HG03460 (cell line): ENCODE results near the gene B4GALNT3.

Source experiments
- ATAC-seq: cut with Tn5 transposase; IDR thresholded peaks from one replicate; pipeline ENCODE4 v1.9.1; 2021; ENCODE audit not compliant: unreplicated experiment

The B4GALNT3 gene

DNA sequence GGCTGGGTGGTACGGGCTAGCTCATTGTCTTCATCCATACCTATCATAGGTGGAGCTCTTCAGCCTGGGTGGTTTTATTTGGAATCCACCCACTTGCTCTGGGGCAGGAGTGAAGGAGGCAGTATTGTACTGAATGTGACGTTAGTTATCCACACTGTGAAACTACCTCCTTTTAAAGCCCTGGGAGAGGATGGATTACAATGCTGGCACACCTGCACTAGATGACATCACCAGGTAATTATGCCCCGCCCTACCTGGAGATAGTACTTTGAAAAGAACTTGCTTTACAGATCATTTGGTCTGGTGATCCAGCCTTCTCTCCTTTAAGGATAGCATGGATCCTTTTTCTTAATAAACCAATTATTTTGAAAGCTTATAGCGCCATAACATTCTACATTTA is 78.0 kb downstream of the B4GALNT3 start:
- no peak for ATAC-seq

DNA sequence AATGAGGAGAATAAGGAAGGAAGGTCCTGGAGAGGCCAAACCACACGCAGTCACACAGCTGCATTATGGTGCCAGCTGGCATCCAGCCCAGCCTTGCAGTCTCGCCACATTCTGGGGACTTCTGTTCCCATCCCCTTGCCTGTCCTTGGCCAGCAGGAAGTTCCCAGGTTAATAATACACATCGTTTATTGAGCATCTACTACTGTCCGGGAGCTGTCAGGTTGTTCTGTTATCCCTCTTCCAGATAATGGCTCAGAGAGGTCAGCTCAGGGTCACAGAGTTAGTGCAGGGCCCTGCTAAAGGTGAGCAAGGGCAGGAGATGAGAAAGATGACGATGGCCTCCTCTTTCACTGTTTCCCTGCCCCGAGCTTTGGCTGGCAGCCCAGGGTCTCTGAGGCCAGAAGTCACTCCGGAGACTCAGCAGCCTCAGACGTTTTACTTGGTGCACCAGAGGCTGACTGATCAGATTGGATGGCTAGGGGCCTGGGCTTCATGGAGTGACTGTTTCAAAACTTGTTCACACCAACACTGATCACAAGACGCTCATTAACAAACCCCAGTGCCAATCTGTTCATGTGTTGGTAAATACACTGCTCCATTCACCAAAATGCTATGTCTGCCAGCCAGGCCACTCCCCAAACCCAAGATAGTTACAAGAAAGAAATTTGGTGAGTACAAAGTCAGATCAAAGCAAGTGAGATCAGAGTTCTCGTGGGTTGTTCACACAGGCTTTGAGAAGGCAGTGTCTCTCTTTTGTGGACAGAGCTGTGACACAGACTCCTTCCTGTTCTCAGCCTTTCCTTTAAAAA is 79.2 kb downstream of the B4GALNT3 start:
- ATAC-seq: no peak

DNA sequence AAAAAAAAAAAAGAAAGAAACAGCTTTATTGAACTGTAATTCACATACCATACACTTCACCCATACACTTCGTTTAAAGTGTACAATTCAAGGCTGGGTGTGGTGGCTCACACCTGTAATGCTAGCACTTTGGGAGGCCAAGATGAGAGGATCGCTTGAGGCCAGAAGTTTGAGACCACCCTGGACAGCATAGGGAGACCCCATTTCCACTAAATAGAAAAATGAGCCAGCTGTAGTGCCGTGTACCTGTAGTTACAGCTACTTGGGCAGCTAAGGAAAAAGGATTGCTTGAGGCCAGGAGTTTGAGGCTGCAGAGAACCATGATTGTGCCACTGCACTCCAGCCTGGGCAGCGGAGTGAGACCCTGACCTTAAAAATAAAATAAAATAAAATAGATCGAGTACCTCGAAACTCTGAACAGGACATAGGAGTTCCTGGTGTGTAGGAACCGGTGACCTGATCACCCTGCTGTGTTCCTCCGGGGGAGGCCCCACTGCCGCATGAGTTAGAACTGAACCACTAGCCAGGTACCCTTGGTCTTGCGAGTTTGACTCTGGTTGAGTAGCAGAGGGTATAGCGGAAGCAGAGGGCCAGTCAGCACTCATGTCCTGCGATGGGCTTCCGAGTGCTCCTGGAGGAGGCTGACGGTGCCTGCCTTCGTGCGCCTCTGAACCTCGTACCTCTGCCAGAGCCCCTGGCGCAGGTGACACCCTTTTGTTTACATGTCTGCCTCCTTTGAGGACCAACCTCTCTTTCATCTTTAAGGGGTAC is 80.0 kb downstream of the B4GALNT3 start:
- ATAC-seq: no peak

DNA sequence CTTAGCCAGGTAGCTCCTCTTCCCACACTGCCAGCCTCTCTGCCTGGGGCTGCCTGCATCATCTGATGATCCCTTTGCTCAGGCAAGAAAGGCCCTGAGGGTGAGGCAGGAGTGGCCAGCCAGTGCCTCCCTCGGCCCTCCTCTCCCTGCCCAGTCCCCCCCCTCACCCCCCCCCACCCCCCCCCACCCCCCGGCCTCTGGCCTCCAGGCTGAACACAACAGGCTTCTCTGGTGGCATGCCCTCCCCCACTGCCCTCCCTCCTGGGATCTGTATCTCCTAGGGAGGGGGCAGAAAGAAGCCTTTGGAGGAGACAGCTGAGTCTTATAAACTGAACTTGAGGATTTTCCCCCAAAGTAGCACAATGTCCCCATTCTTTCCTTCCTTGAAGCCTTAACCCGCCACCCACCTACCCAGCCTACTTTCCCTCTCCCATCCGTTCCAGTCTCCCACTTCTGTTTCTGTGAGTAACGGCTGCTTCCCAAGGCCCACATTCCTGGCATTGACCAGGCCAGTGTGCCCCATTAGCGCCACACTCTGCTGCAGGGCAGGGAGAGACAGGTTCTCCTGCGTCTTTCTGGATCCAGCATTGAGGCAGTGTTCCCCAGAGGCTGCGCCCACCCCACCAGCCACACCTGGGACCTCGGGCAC is 82.1 kb downstream of the B4GALNT3 start:
- ATAC-seq: no peak

DNA sequence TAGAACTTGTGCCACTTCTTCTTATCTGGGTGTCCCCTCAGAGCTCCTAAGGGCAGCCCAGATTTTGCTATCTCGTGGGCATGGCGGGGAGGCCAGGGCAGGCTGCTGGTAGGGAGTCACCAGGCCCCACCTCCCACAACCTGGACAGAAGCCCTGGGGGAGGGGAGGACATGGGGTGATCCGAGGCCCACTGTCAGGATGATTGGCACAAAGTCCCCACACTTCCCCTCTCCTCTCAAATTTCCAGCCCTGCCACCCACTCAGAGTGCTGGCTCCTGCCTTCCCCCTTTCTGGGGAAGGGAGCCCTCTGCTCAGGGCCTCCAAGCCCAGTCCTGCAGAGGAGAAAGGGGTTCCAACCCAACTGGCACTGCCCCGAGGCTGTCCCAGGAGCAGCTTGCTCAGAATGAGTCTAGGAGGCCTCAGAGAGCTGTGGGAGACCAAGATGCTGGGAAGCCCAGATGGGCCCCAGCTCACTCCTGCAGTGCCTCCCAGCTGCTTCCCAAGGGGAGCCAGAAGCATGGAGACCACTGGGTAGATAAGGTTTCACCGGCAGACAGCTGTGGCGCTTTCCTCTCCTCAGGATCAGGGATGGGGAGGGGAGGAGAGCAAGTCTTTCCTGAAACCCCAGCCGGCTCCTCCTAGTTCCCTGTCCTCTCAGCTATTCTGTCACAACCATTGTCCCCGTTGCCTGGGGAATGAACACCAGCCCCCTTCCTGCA is 82.8 kb downstream of the B4GALNT3 start:
- ATAC-seq: no peak

DNA sequence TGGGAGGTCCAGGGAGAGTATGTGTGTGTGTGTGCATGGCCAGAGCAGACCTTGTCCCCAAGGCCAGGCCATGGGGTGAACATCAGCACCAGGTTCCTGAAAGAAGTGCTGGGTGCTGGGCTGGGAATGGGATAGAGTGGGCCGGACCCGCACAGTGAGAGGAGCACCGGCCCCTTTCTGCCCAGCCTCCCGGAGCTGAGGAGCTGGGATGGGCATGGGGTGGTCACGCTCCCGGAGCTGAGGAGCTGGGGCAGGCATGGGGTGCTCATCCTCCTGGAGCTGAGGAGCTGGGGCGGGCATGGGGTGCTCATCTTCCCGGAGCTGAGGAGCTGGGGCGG is 83.3 kb downstream of the B4GALNT3 start:
- ATAC-seq: no peak

DNA sequence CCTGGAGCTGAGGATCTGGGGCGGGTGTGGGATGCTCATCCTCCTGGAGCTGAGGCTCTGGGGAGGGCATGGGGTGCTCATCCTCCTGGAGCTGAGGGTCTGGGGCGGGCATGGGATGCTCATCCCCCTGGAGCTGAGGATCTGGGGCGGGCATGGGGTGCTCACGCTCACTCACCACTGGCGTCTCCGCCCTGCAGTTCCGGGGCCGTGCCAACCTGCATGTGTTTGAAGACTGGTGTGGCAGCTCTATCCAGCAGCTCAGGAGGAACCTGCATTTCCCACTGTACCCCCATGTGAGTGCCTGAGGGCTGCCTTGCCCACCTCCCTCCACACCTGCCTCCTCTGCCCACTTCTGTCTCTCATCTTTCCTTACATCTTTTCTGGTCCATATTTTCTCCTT is 84.4 kb downstream of the B4GALNT3 start:
- no peak for ATAC-seq

DNA sequence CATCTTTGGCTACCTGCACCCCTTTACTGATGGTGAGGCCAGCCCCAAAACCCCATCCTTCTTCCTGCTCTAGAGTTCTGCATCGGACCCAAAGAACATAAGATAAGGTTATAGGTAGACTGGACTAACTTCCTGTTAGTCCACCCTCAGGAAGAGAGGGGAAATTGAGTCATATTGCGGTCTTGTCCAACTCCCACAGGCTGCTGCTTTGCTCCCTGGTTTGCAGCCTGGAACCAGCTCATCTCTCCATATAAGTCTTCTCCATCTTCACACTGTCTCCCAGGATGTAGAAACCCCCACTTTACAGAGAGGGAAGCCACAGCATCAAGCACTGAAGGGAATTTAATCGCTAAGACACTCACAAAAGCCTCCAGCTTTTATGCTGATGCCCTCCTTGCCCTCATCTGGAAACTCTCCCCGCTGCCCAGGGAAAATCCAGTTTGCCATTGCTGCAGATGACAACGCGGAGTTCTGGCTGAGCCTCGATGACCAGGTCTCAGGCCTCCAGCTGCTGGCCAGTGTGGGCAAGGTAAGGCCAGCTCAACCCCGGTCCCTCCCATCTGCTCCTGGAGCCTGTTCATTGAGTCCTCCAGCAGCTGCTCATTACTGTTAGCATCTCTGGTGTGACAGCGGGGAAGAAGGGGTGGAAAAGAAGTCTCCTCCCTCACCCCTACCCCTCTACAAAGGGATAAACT is 85.3 kb downstream of the B4GALNT3 start:
- no peak for ATAC-seq

DNA sequence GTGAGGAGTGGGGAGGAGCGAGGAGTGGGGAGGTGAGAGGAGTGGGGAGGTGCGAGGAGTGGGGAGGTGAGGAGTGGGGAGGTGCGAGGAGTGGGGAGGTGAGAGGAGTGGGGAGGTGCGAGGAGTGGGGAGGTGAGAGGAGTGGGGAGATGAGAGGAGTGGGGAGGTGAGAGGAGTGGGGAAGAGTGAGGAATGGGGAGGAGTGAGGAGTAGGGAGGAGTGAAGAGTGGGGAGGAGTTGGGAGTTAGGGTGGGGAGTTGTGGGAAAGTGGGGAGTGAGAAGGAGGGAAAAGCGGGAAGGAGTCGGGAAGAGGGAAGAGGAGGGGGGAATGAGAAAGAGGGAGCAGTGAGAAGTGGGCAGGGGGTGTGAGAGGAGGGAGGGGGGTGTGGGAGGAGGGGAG is 86.1 kb downstream of the B4GALNT3 start:
- ATAC-seq: no peak

DNA sequence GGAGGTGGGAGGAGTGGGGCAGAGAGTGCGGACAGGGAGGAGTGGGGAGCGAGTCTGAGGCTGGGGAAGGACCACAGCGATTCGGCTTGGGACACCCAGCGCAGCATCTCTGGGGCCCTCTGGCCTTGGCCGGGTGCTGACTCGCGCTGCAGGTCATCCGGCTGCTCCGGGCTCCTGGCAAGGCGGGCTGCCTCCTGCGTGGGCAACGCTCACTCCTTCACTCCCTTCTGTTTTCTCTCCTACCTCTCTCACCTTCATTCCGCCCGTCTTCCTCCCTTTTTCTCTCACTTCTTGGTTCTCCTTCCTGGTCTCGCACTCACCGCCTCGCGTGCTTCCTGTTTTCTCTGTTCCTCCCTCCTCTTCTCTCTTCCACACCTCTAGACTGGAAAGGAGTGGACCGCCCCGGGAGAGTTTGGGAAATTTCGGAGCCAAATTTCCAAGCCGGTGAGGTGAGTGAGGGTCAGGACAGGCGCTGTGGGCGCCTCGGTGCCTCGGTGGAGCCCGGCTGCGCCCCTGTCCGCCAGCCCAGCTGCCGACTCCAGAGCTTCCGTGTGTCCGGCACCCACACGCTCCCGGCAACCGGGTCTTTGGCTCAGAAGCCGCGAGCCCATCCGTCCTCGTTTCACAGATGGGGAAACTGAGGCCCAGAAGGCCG is 86.7 kb downstream of the B4GALNT3 start:
- ATAC-seq: no peak

DNA sequence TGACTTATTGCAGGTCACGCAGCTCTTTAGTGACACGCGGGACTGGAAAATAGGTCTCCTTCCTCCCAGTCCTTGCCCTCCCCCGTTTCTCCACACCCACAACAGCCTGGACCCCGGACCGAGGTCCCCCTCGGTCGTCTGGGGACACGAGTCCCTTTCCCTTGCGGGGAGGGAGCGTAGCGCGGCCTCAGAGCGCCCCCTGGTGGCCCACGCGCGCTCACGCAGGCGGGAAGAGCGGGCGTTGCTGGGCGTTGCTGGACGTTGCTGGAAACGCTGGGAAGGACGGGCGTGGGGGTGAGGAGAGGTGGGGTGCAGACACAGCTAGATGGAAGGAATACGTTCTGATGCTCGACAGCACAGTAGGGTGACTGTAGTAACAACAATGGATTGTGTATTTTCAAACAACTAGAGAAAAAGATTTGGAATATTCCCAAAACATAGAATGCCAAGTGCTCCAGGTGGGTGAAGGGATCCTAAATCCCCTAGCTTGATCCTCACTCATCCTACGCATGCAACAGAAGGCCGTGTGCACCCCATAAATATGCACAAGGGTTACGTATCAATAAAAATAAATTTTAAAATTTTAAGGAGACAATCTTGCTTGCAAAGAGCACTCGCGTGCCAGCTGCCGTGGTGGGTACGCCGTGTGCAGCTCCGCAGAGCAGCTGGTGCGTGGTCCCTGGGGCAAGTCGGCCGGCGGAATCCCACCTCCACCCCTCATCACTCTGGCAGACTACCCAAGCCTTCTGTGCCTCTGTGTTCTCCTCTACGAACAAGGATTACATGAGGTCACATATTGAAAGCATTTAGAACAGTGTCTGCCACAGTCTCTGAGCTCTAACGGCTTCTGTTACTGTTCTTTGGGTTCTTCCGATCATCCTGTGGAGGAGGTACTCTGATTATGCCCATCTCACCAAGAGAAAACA is 87.4 kb downstream of the B4GALNT3 start:
- no peak for ATAC-seq

DNA sequence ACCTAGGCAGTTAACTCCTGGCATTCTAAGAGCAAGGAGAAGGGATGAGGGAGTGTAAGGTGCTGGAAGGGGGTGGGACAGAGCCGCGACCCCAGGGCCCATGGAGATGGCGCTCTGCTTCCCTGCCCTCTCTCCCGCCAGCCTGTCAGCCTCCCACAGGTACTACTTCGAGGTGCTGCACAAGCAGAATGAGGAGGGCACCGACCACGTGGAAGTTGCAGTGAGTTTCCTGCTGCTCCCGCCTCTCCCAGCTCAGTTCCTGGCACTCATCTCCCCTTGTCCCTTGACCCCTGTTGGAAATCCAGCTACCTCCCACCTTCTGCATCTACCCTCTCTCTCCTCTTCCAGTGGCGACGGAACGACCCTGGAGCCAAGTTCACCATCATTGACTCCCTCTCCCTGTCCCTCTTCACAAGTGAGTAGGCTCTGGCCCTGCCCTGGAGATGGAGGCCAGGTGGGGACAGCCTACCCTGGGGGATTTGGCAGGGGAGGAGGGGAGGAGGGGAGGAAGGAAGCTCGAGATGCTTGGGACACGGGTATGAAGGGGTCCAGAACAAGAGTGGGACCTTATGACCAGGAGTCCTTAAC is 88.2 kb downstream of the B4GALNT3 start:
- ATAC-seq: no peak

DNA sequence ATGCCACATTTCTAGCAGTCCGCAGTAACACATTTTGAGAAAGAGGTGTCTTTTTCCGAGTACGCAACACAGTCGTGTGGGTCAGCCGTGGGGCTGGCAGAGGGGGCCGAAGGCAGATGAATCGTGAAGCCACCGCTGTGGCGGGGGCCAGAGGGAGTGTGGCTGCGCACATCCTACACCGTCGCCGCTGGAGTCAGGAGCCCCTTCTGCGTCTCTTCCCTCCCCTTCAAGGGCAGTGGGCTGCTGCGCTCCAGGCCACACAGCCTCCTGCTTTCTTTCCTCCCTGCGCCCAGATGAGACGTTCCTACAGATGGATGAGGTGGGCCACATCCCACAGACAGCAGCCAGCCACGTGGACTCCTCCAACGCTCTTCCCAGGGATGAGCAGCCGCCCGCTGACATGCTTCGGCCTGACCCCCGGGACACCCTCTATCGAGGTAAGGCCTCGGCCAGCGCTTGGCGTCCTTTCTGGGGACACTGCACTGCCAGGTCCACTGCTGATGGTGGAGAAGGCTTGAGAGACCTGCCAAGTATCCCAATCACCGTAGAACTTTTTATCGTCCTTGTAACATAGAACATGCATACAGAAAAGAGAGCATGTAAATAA is 89.8 kb downstream of the B4GALNT3 start:
- no peak for ATAC-seq

DNA sequence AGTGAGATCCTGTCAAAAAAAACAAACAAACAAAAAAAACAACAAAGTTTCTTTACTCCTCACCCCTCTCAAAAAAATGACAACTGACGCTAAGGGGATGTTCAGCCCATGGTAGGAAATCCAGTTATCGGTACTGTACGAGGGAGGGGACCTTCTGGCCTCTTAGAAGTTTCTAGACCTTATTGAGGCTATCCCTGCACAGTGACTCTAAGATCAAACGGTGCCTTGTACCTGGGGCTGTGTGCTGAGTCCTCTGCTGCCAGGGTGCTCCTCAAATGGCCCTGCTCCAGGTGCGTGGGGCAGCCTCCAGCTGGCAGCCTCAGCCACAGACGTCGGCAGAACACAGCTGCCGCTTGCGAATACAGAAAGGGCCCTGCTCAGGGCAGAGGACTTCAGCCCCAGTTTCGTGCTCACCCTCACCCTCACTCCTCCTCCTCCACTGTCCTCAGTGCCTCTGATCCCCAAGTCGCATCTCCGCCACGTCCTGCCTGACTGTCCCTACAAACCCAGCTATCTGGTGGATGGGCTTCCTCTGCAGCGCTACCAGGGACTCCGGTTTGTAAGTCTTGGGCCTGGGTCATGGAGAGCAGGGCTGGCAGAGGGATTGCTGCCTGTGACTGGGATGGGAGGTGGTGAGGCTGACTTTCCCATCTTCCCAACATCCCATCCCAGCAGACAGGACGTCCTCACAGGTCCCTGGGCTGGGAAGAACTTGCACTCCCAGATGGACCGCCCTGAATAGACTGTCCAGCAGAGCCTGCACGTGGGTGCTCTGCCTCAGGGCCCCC is 90.9 kb downstream of the B4GALNT3 start:
- no peak for ATAC-seq

DNA sequence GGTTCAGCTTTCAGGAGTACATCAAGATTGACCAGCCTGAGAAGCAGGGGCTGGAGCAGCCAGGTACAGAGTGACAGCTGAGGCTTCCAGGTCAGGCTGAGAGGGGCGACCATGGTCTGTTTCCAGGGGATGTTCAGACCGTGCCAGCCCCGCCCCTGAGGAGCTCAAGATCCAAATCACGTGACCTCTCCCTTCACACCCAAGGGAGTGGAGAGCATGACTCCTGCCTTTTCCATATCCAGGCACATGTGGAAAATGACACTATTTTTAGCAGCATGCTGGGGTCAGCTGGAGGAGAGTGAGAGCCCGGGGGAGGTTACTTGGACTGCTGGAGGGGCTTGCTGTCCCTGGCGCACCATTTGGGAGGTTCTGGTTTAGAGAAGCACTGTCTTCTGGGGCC is 92.7 kb downstream of the B4GALNT3 start:
- no peak for ATAC-seq

DNA sequence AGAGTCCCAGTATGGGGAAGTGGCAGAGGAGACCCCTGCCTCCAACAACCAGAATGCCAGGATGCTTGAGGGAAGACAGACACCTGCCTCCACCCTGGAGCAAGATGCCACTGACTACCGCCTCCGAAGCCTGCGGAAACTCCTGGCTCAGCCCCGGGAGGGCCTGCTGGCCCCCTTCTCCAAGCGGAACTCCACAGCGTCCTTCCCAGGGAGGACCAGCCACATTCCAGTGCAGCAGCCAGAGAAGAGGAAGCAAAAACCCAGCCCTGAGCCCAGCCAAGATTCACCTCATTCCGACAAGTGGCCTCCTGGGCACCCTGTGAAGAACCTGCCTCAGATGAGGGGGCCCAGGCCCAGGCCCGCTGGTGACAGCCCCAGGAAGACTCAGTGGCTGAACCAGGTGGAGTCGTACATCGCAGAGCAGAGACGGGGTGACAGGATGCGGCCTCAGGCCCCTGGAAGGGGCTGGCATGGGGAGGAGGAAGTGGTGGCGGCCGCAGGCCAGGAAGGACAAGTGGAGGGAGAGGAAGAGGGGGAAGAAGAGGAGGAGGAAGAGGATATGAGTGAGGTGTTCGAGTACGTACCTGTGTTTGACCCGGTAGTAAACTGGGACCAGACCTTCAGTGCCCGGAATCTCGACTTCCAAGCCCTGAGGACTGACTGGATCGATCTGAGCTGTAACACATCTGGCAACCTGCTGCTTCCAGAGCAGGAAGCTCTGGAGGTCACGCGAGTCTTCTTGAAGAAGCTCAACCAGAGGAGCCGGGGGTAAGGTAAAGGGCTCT is 93.7 kb downstream of the B4GALNT3 start:
- ATAC-seq: no peak

DNA sequence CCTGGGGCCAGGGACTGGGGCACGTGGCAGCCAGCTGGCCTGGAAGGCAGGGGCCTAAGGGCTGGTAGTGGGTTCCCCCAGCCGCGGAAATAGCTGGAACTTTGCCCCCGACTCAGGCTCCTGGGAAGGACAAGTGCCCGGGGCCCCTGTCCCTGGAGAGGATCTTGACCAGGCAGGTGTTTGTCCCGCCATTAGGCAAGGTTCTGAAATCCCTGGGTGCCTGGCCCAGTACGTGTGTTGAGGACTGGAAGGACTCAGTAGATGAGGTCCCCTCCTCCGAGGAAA is 94.2 kb downstream of the B4GALNT3 start:
- no peak for ATAC-seq
